Testis (tissue), 3 donors: ENCODE results near the gene F13B. TPM values are rescaled to one million over a fixed set of nuclear protein-coding genes. Genes with fewer than 3 reads are reported as not detected.
A peak's percentile ranks its signal among the peaks of the same experiment; 100 is the strongest.

ENCODE experiments used
- DNase-seq: peaks from one replicate; pipeline ENCODE4 v3.0.0-alpha.2; 2019
- H3K27ac ChIP-seq, 2 donors: fragments of 200-600 bp; sonication (generic); one replicate each; pipeline ENCODE4 v1.5.1; 2019
- H3K27me3 ChIP-seq: fragments of 200-600 bp; sonication (generic); one replicate; pipeline ENCODE4 v1.5.1; 2019
- H3K36me3 ChIP-seq: fragments of 200-600 bp; sonication (generic); one replicate; pipeline ENCODE4 v1.5.1; 2017; ENCODE audit warnings: low read depth; ENCODE audit errors: missing control alignments
- H3K4me1 ChIP-seq: fragments of 200-600 bp; sonication (generic); one replicate; pipeline ENCODE4 v1.5.1; 2019
- H3K4me3 ChIP-seq, 2 donors: fragments of 200-600 bp; sonication (generic); one replicate each; pipeline ENCODE4 v1.5.1; 2017 to 2019
- H3K9me3 ChIP-seq: fragments of 200-600 bp; sonication (generic); one replicate; pipeline ENCODE4 v1.5.1; 2017
- CTCF ChIP-seq, 3 experiments: fragments of 450-650 bp in 2 of 3; fragments of 200-600 bp in 1 of 3; sonication (generic) in 1 of 3; IDR thresholded peaks; one replicate each; pipeline ENCODE4 v1.5.1; 2016 to 2019; ENCODE audit warnings: antibody characterized with exemption in 3 of 3, mild to moderate bottlenecking in 2 of 3, moderate library complexity in 1 of 3
- POLR2A ChIP-seq: fragments of 450-650 bp; IDR thresholded peaks from one replicate; pipeline ENCODE4 v1.6.1; 2017; ENCODE audit warnings: antibody characterized with exemption, mild to moderate bottlenecking, moderate library complexity
- WGBS, 2 donors: methylation state at CpG; one replicate each; pipeline ENCODE4 v1.1.5; 2018; 5-methylcytosine and 5-hydroxymethylcytosine counted together
- intact Hi-C: fragments of 100-400 bp; cut with DNase I; formaldehyde crosslinking; loops from one replicate; pipeline ENCODE4 v1.15.1; 2023; ENCODE audit warnings: low total_unique reads
- polyA plus RNA-seq: library from polyadenylated mRNA; stranded (reverse); fragments of 350-450 nt; fragmentation: Illumina TruSeq; extraction: RNeasy Lipid Tissue Mini Kit (QIAGEN cat#74804); gene quantifications from one replicate; pipeline ENCODE4 v1.2.3, GENCODE V29; 2014; ENCODE audit warnings: low read depth, low replicate concordance; ENCODE audit not compliant: insufficient read depth
- total RNA-seq, 2 donors: library from RNA; depleted of rRNA; stranded (reverse); fragments of >200 nt; gene quantifications; one replicate each; pipeline ENCODE4 v1.2.3, GENCODE V29; 2016

Gene F13B
- total and polyA plus RNA-seq, 3 donors from 2014 or later, result 0.31 to 0.70 (median 0.31) TPM

GRCh38 chr1:197011614-197012013 lies 55.4 kb downstream of the F13B start:
- Histone ChIP-seq H3K4me1 (no peaks in the 10 kb centered on the region), H3K36me3 (no peaks in the 10 kb centered on the region), H3K27me3 (no peaks in the 10 kb centered on the region), H3K27ac (no peak overlapping the region), H3K9me3 (no peaks in the 10 kb centered on the region), H3K4me3 (no peak overlapping the region)
- intact Hi-C loops, result no loop called here
- no peak for TF ChIP-seq CTCF (IDR thresholded peaks at IDR 0.05)
- TF ChIP-seq POLR2A, result no peak
- WGBS, 2 donors, result 91 to 100% methylated on average over 1 of the region's 1 CpG
- no peak for DNase-seq

- Histone ChIP-seq H3K27ac (no peak overlapping the region), H3K36me3 (no peaks in the 10 kb centered on the region), H3K4me1 (no peaks in the 10 kb centered on the region), H3K27me3 (no peaks in the 10 kb centered on the region), H3K9me3 (no peaks in the 10 kb centered on the region), H3K4me3 (peak overlapping the region in 1 of 2 donors; percentile 4)
- no peak for TF ChIP-seq POLR2A
- TF ChIP-seq CTCF (IDR thresholded peaks at IDR 0.05), result no peak
- DNase-seq, result no peak
- 56 to 80% methylated on average over 6 of the region's 6 CpGs for WGBS, 2 donors
- intact Hi-C loops, result no loop called here
These were observed 58.2 kb downstream of the F13B start for GRCh38 chr1:197008861-197009260.

GRCh38 chr1:197003132-197003531 lies 63.9 kb downstream of the F13B start:
- WGBS, 2 donors, result 75 to 87% methylated on average over 2 of the region's 2 CpGs
- H3K4me3 ChIP-seq, result no peak overlapping the region
- intact Hi-C loops, result no loop called here
- H3K27ac ChIP-seq, result no peak overlapping the region
- TF ChIP-seq POLR2A (no peak), CTCF (IDR thresholded peaks at IDR 0.05) (no peak)
- no peaks in the 10 kb centered on the region for H3K9me3 ChIP-seq
- H3K36me3 ChIP-seq, result no peaks in the 10 kb centered on the region
- DNase-seq, result no peak
- no peaks in the 10 kb centered on the region for H3K4me1 ChIP-seq
- H3K27me3 ChIP-seq, result no peaks in the 10 kb centered on the region

GRCh38 chr1:197001828-197002227 lies 65.2 kb downstream of the F13B start:
- Histone ChIP-seq H3K36me3 (no peaks in the 10 kb centered on the region), H3K4me3 (no peak overlapping the region), H3K4me1 (no peaks in the 10 kb centered on the region), H3K27ac (no peak overlapping the region), H3K9me3 (no peaks in the 10 kb centered on the region), H3K27me3 (no peaks in the 10 kb centered on the region)
- TF ChIP-seq POLR2A (no peak), CTCF (IDR thresholded peaks at IDR 0.05) (no peak)
- intact Hi-C loops, result no loop called here
- 76 to 84% methylated on average over 2 of the region's 2 CpGs for WGBS, 2 donors
- DNase-seq, result no peak

GRCh38 chr1:196997423-196997822 lies 69.6 kb downstream of the F13B start:
- 28 to 41% methylated on average over 1 of the region's 1 CpG for WGBS, 2 donors
- intact Hi-C loops, result no loop called here
- TF ChIP-seq CTCF (IDR thresholded peaks at IDR 0.05), result no peak
- no peak for TF ChIP-seq POLR2A

More at GRCh38 chr1:196997423-196997822, 69.6 kb downstream of the F13B start:
- DNase-seq, result no peak
- Histone ChIP-seq H3K27ac (no peak overlapping the region), H3K4me3 (no peak overlapping the region), H3K36me3 (no peaks in the 10 kb centered on the region), H3K9me3 (no peaks in the 10 kb centered on the region), H3K27me3 (no peaks in the 10 kb centered on the region), H3K4me1 (no peaks in the 10 kb centered on the region)
